Germinal center (tissue), 1 donor: ENCODE results near the gene ANO6.

Experiments
- DNase-seq: peaks from one replicate; pipeline ENCODE4 v3.0.0; 2012; ENCODE audit warnings: mixed read lengths, low spot score

The ANO6 gene

GRCh38 chr12:45212064-45212463 is 3.8 kb upstream of the ANO6 start:
- no peak for DNase-seq

GRCh38 chr12:45213107-45213506 is 2.8 kb upstream of the ANO6 start:
- no peak for DNase-seq

- no peak for DNase-seq
These were observed 1.8 kb upstream of the ANO6 start for GRCh38 chr12:45214071-45214470.

GRCh38 chr12:45214749-45215418 is 1.0 kb upstream of the ANO6 start:
- no peak for DNase-seq

- peak; percentile 65 for DNase-seq
These were observed 511 bp downstream of the ANO6 start for GRCh38 chr12:45216230-45216982.

GRCh38 chr12:45216983-45217485 is 1.1 kb downstream of the ANO6 start:
- no peak for DNase-seq

GRCh38 chr12:45217846-45218245 is 2.0 kb downstream of the ANO6 start:
- DNase-seq, result no peak

GRCh38 chr12:45219621-45220020 is 3.7 kb downstream of the ANO6 start:
- DNase-seq, result no peak

GRCh38 chr12:45220363-45220931 is 4.6 kb downstream of the ANO6 start:
- DNase-seq, result no peak

GRCh38 chr12:45220969-45221368 is 5.1 kb downstream of the ANO6 start:
- DNase-seq, result no peak

GRCh38 chr12:45223868-45224267 is 8.0 kb downstream of the ANO6 start:
- DNase-seq, result no peak

- no peak for DNase-seq
These were observed 8.4 kb downstream of the ANO6 start for GRCh38 chr12:45224311-45224710.

GRCh38 chr12:45226021-45226420 is 10.1 kb downstream of the ANO6 start:
- no peak for DNase-seq

- DNase-seq, result no peak
These were observed 11.6 kb downstream of the ANO6 start for GRCh38 chr12:45227316-45228067.

- DNase-seq, result no peak
These were observed 15.7 kb downstream of the ANO6 start for GRCh38 chr12:45231515-45232145.

GRCh38 chr12:45232146-45232755 is 16.4 kb downstream of the ANO6 start:
- no peak for DNase-seq

- DNase-seq, result no peak
These were observed 17.0 kb downstream of the ANO6 start for GRCh38 chr12:45232756-45233372.

GRCh38 chr12:45234139-45234865 is 18.4 kb downstream of the ANO6 start:
- no peak for DNase-seq

- no peak for DNase-seq
These were observed 19.5 kb downstream of the ANO6 start for GRCh38 chr12:45235087-45236025.
